HL-60/S4 treated with retinoic acid at 250 ng/mL for 4 days and 3 days (cell line): ENCODE results near the gene HESX1.

Experiments used
- in situ Hi-C: fragments of 300-500 bp; cut with MboI; formaldehyde crosslinking; loops from 2 replicates; pipeline ENCODE4 v1.7.0; 2022; ENCODE audit warnings: low sequenced_read_pairs

HESX1 gene

GRCh38 chr3:57150113-57150581, 49.6 kb downstream of the HESX1 start:
- in situ Hi-C loops = no loop called here
